Measurements from ENCODE around the gene TARP.

The TARP gene

DNA sequence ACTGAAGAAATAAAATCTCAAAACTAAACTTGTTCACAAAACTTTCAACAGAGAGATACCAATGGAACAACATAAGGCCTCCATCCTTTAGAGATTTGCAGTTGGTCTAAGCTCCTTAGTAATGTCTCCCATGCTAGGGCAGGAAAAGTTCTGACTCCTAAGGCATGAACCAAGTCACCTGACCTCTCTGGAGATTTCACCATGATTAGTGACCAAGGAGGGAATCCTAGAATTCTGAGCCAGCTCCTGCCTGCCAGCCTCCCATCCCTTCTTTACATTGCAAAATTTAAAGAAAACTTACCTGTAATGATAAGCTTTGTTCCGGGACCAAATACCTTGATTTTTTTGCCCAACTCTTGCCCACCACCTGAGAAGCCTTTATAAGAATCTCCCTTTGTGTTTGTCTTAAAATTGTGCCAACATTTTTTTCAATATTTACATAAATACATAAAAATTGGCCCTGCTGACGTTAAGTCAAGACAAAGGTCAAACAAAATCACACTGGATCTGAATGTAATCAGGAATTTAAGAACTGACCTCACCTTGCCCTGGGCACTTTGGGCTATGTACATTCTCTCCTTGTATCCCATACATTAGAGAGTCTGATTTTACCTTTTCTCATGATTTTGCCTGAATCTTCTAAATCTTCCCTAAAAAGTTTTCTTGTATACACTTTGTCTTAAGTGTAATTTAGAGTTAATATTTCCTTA lies at the start of gene TARP:
TARP (minus strand) TSS at position 351 of the 710 bp plus-strand sequence.
- no peak for DNase-seq (ENCODE audit: low spot score)
- TF ChIP-seq, protein P1, sequence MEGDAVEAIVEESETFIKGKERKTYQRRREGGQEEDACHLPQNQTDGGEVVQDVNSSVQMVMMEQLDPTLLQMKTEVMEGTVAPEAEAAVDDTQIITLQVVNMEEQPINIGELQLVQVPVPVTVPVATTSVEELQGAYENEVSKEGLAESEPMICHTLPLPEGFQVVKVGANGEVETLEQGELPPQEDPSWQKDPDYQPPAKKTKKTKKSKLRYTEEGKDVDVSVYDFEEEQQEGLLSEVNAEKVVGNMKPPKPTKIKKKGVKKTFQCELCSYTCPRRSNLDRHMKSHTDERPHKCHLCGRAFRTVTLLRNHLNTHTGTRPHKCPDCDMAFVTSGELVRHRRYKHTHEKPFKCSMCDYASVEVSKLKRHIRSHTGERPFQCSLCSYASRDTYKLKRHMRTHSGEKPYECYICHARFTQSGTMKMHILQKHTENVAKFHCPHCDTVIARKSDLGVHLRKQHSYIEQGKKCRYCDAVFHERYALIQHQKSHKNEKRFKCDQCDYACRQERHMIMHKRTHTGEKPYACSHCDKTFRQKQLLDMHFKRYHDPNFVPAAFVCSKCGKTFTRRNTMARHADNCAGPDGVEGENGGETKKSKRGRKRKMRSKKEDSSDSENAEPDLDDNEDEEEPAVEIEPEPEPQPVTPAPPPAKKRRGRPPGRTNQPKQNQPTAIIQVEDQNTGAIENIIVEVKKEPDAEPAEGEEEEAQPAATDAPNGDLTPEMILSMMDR (IDR thresholded peaks at IDR 0.05; ENCODE audit: extremely low read depth, missing control alignments), result no peak

DNA sequence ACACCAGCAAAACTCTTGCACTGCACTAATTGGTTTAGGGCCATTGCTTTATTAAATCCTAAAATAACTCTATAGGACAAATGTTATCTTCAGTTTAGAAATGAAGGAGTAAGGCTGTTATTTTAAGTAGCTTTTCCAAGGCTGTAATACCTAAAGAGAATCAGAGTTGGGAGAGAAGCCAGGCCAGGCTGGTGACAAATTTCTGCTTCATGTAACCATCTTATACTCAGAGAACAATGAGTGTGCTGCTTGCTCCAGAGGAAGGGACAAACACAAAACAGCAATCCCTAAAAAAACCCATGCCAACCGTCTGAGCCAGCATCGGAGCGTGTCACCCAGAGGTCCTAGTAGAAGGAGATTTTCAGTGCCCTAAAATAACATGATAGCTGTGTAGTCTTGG lies 49.7 kb upstream of the TARP start:
- DNase-seq (ENCODE audit: low spot score), result no peak
- TF ChIP-seq, protein P1 (IDR thresholded peaks at IDR 0.05; ENCODE audit: extremely low read depth, missing control alignments), result no peak

DNA sequence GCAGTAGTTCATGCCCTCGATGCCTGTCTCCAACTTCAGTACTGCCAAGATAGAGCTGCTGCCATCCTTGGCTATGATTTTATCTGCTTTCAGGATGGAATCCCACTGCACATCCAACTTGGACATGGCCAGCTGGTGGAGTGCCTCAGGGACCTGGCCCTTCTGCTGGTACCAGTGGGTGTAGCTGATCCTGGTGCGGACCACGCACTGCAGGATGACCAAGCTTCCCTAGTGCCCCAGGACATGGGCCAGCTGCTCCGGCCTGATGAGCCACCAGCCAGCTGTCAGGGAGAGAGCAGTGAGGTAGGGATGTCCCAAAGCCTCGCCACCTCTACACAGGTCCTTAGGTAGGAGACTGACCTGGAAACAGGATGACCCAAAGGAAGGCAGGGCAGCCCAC lies 49.0 kb upstream of the TARP start:
- no peak for DNase-seq (ENCODE audit: low spot score)
- TF ChIP-seq, protein P1 (IDR thresholded peaks at IDR 0.05; ENCODE audit: extremely low read depth, missing control alignments), result no peak

DNA sequence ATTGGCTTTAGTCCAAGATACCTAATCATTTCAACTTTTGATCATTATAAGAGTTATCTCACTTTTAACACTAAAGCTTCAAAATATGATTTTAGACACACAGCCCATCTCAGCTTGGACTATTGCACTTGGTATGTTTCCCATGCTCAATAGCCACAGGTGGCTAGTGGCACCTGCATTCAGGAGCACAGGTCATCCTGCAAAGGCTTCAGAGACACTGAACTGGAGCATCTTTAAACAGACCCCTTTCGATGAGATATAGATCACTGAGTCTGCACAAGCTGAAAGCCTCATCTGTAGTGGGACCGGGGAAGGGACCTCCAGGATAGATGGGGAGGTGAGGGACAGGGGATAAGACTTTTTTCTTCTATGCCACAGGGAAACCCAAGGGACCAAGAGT lies 48.5 kb upstream of the TARP start:
- DNase-seq (ENCODE audit: low spot score), result no peak
- TF ChIP-seq, protein P1 (IDR thresholded peaks at IDR 0.05; ENCODE audit: extremely low read depth, missing control alignments), result no peak

DNA sequence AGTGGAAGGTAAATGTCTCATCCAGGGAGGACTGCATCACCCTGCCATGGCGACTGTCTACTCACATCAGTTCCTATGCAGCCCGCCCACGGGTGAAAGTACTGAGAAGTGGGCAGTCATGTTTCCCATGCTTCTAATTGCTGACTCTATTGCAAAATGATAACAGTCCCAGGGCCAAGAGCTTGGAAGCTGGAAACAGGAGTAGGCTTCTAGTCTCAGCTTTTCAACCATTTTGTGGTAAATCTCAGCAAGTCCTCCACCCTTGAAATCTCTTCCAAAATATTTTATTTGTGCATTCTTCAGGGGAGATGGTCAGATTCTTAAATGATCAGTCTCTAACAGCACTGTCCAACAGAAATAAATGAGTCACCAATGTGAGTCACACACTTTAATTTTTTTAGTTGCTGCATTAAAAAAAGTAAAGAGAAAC lies 48.1 kb upstream of the TARP start:
- no peak for DNase-seq (ENCODE audit: low spot score)
- TF ChIP-seq, protein P1 (IDR thresholded peaks at IDR 0.05; ENCODE audit: extremely low read depth, missing control alignments), result no peak

DNA sequence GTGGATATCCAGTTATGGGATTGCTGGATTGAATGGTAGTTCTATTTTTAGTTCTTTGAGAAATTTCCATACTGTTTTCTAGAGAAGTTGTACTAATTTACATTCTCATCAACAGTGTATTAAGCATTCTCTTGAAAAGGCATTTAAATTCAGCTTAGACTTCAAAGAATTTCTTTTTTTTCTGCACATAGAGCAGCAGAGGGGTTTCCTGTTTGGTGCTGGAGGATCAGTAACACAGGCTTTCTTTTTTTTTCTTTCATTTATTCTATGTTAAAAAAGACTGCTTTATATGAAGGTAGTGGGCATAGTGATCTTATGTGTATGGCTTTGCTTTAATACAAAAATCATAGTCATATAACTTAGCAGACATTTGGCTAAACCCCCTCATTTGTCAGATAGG lies 47.6 kb upstream of the TARP start:
- TF ChIP-seq, protein P1 (IDR thresholded peaks at IDR 0.05; ENCODE audit: extremely low read depth, missing control alignments), result no peak
- DNase-seq (ENCODE audit: low spot score), result no peak

DNA sequence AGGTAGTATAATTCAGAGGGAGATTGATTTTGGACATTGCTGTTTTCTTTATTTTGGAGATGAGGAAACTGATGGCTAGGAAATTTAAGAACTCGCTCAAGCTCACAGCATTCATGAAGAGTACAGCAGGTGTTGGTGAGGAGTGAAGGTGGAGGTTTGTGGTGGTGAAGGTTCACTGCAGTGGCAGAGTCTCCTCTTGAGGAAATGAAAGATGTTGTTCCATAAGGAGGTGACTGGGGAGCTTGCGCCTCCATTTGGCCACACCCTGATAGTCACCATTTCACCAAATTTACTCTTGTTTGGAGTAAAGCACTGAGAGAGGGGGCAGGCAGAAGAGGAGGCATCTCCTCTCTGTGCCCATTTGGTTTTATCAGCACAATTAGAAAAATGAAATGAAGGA lies 46.4 kb upstream of the TARP start:
- TF ChIP-seq, protein P1 (IDR thresholded peaks at IDR 0.05; ENCODE audit: extremely low read depth, missing control alignments), result no peak
- DNase-seq (ENCODE audit: low spot score), result no peak
